T-helper 2 cell treated with Interferon-gamma antibody and Interleukin-4, amounts not matched to agents 5 μg/mL and 100 μg/mL, for 36 hours (primary cell): ENCODE data around the gene BCL2L15.

Source experiments
- DNase-seq: peaks from one replicate; pipeline ENCODE4 v3.0.0; 2021; ENCODE audit warnings: low spot score
- H3K27ac Mint-ChIP-seq: one replicate; pipeline ENCODE4 v1.8.0; 2021; ENCODE audit warnings: mild to moderate bottlenecking, mixed read lengths
- H3K27me3 Mint-ChIP-seq: one replicate; pipeline ENCODE4 v1.8.0; 2021; ENCODE audit warnings: low read depth, mixed read lengths
- H3K36me3 Mint-ChIP-seq: one replicate; pipeline ENCODE4 v1.8.0; 2021; ENCODE audit warnings: low read depth, mixed read lengths
- H3K4me1 Mint-ChIP-seq: one replicate; pipeline ENCODE4 v1.8.0; 2021; ENCODE audit warnings: low read depth, mixed read lengths
- H3K4me3 Mint-ChIP-seq: one replicate; pipeline ENCODE4 v1.8.0; 2022; ENCODE audit warnings: mild to moderate bottlenecking, moderate library complexity, mixed read lengths
- H3K9me3 Mint-ChIP-seq: one replicate; pipeline ENCODE4 v1.8.0; 2021; ENCODE audit warnings: mixed read lengths

The BCL2L15 gene

DNA sequence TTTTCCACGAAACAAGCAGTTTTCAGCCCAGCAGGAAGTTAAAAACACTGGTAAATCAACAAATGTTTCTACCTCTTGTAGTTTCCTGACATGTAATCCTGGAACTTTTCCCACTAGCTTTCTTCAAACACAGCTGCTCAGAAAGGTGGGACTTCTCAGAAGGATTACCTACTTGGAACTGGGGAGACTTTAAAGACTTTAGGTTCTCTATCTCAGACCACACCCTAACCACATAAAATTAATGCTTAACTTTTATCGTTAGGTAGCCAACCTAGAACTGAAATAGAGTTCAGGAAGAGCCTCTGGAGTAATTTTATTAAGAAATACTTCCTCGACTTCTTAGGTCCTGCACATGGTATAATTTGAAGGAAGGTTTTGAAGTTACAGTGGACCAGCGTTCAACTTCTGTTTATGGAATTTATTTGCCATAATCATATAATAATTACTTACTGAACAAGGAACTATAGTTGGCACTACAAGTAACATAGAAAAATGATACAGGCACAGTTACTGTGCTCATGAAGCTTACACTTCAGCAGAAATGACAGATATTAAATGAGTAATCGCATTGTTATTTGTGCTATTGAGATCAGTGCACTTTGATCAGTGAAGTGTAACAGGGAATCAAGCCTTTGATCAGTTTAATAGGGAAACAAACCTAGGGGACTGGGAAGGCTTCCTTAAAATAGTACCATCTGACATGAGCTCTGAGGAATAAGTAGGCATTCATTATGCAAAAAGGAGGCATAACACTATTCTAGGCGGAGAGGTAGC, at the start of gene BCL2L15:
TSS of gene BCL2L15 (minus strand) at position 180 of the 774 bp plus-strand sequence. CDS start 206 bp downstream, outside the sequence.
- Mint-ChIP-seq H3K4me3 (peak within 1 kb of the TSS; percentile 34), H3K27me3 (no peaks in the 10 kb centered on the region), H3K36me3 (peaks cover 5% of the 10 kb centered on the region)

GRCh38 chr1:113937146-113937545, 49.8 kb upstream of the BCL2L15 start:
- no peaks in the 10 kb centered on the region for H3K9me3 Mint-ChIP-seq
- peaks cover 52% of the 10 kb centered on the region for H3K36me3 Mint-ChIP-seq
- DNase-seq, result no peak
- peaks cover 76% of the 10 kb centered on the region for H3K4me1 Mint-ChIP-seq
- H3K27me3 Mint-ChIP-seq, result no peaks in the 10 kb centered on the region
- H3K4me3 Mint-ChIP-seq, result peak overlapping the region; percentile 21
- H3K27ac Mint-ChIP-seq, result peak overlapping the region; percentile 73

More for the DNA sequence above, at the start of gene BCL2L15:
- Mint-ChIP-seq H3K9me3 (no peaks in the 10 kb centered on the region), H3K4me1 (peaks cover 23% of the 10 kb centered on the region), H3K27ac (peak within 1 kb of the TSS; percentile 7)
- no peak for DNase-seq

- Mint-ChIP-seq H3K9me3 (no peaks in the 10 kb centered on the region), H3K4me1 (peaks cover 80% of the 10 kb centered on the region), H3K36me3 (peaks cover 44% of the 10 kb centered on the region), H3K27me3 (no peaks in the 10 kb centered on the region), H3K27ac (peak overlapping the region; percentile 22), H3K4me3 (no peak overlapping the region)
- no peak for DNase-seq
These were observed 48.6 kb upstream of the BCL2L15 start for GRCh38 chr1:113935970-113936369.

- Mint-ChIP-seq H3K9me3 (no peaks in the 10 kb centered on the region), H3K36me3 (peaks cover 39% of the 10 kb centered on the region), H3K27ac (no peak overlapping the region), H3K4me3 (no peak overlapping the region), H3K4me1 (peaks cover 78% of the 10 kb centered on the region), H3K27me3 (no peaks in the 10 kb centered on the region)
- DNase-seq, result no peak
These were observed 47.8 kb upstream of the BCL2L15 start for GRCh38 chr1:113935176-113935575.

DNA sequence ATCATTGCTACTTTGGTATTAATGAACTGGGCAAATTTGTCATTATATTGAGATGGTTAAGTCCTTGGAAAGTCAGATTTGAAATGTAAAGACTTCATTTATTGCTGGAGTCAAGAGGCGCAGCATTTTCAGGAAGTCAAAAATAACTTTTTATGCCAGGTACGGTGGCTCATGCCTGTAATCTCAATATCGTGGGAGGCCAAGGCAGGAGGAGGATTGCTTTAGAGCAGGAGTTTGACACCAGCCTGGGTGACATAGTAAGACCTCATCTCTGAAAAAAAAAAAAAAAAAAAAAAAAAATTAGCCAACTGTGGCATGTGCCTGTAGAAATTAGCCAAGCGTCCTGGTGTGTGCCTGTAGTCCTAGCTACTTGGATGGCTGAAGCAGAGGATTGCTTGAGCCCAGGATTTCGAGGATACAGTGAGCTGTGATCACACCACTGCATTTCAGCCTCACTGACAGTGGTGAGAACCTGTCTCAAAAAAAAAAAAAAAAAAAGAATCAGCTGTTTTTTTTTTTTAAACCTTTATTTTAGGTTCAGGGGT, 47.2 kb upstream of the BCL2L15 start:
- DNase-seq, result no peak
- H3K27me3 Mint-ChIP-seq, result no peaks in the 10 kb centered on the region
- H3K27ac Mint-ChIP-seq, result no peak overlapping the region
- H3K36me3 Mint-ChIP-seq, result peaks cover 37% of the 10 kb centered on the region
- peaks cover 73% of the 10 kb centered on the region for H3K4me1 Mint-ChIP-seq
- no peaks in the 10 kb centered on the region for H3K9me3 Mint-ChIP-seq
- H3K4me3 Mint-ChIP-seq, result peak overlapping the region; percentile 95

- peaks cover 68% of the 10 kb centered on the region for H3K4me1 Mint-ChIP-seq
- H3K36me3 Mint-ChIP-seq, result peaks cover 37% of the 10 kb centered on the region
- H3K27me3 Mint-ChIP-seq, result no peaks in the 10 kb centered on the region
- H3K9me3 Mint-ChIP-seq, result no peaks in the 10 kb centered on the region
- H3K27ac Mint-ChIP-seq, result peak overlapping the region; percentile 85
- no peak for DNase-seq
- peak overlapping the region; percentile 95 for H3K4me3 Mint-ChIP-seq
These were observed 46.6 kb upstream of the BCL2L15 start for GRCh38 chr1:113934006-113934405.

DNA sequence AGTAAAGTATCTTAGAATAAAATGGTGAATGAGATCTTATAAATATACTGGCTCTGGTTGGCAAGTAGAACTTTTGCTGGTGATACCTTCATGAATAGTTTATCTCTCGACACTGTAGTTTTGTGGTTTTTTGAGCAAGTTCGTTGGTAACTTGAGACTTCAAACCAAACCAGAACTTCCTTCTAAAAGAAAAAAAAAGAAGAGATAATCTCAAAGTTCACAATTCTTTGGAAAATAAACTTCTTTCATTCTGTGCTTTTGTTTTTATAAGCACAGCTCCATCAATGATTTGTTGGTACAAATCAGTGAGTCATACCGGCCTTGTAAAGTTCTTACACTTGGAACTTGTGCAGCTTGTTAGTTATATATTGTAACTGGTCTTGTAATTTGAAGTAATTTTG, 44.1 kb upstream of the BCL2L15 start:
- H3K36me3 Mint-ChIP-seq, result peaks cover 29% of the 10 kb centered on the region
- H3K27ac Mint-ChIP-seq, result peak overlapping the region; percentile 98
- H3K9me3 Mint-ChIP-seq, result no peaks in the 10 kb centered on the region
- H3K4me1 Mint-ChIP-seq, result peaks cover 62% of the 10 kb centered on the region
- no peaks in the 10 kb centered on the region for H3K27me3 Mint-ChIP-seq
- peak overlapping the region; percentile 95 for H3K4me3 Mint-ChIP-seq
- no peak for DNase-seq

DNA sequence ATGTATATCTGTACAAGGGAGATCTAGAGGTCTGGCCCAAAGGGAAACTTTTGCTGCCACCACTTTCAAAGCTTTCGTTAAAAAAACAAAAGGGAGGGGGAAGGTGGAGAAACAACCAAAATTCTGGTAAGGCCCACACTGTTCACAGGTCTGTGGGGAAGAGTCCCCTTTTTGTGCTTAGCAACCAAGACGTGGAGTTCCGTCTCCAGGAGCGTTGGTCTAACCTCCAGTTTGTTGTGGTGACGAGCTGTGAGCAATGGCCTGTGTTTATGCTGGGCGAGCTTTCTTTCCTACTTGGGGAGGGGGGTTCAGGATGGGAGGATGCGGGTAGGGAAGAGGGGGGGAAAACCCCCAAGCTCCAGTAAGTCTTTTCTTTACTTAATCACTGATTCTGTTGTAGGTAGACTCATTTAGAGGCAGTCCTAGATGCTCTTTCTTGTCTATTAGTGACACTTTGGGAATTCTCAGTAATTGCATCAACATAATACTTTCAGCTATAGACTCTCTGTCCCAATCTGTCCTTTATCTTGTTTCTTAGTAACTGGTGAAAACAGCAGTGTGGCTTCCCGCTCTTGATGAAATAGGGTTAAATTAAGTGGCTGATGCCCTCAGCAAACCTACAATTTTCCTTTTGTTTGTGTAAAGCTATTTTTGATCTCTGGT, 43.2 kb upstream of the BCL2L15 start:
- Mint-ChIP-seq H3K4me1 (peaks cover 58% of the 10 kb centered on the region), H3K9me3 (no peaks in the 10 kb centered on the region), H3K36me3 (peaks cover 27% of the 10 kb centered on the region)

DNA sequence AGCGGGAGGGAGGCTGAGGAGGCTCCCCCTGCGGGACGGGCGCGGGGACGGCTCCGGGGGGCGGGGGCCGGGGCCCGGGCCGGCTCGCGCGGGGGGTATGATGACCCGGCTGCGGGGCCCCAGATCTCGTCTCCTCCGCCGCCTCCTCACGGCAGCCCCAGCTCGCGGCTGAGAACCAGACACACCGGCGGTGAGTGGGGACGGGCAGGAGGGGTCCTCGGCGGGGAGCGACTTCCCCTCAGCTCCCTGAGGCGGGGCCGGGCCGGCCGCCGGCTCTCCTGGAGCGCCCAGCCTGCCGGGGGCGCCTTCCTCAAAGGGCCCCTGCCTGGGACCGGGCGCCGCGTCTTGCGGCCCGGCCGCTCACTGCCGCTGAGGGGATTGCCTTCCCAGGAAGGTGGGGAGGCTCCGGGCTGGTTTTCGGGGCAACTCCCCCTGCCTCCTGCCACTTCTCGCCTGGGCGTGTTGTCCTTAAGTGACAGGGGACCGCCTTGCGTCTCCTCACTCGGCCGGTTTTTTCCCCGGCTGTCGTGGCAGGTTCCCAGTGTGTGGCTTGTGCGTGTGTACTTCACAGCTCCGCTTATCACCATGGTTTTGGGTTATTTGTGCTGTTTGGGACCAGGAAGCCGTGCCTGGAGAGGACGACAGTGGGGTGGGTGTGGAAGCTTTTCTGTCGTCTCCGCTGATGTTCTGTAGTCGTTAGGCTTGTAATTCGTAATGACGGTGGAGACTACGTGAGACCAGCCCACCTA, 42.5 kb upstream of the BCL2L15 start:
- Mint-ChIP-seq H3K4me1 (peaks cover 52% of the 10 kb centered on the region), H3K27ac (peak overlapping the region; percentile 98), H3K36me3 (peaks cover 21% of the 10 kb centered on the region), H3K9me3 (no peaks in the 10 kb centered on the region), H3K4me3 (peak overlapping the region; percentile 95), H3K27me3 (no peaks in the 10 kb centered on the region)
- peak; percentile 55 for DNase-seq

More for the DNA sequence above, 43.2 kb upstream of the BCL2L15 start:
- Mint-ChIP-seq H3K4me3 (peak overlapping the region; percentile 95), H3K27ac (peak overlapping the region; percentile 98), H3K27me3 (no peaks in the 10 kb centered on the region)
- peak; percentile 83 for DNase-seq

DNA sequence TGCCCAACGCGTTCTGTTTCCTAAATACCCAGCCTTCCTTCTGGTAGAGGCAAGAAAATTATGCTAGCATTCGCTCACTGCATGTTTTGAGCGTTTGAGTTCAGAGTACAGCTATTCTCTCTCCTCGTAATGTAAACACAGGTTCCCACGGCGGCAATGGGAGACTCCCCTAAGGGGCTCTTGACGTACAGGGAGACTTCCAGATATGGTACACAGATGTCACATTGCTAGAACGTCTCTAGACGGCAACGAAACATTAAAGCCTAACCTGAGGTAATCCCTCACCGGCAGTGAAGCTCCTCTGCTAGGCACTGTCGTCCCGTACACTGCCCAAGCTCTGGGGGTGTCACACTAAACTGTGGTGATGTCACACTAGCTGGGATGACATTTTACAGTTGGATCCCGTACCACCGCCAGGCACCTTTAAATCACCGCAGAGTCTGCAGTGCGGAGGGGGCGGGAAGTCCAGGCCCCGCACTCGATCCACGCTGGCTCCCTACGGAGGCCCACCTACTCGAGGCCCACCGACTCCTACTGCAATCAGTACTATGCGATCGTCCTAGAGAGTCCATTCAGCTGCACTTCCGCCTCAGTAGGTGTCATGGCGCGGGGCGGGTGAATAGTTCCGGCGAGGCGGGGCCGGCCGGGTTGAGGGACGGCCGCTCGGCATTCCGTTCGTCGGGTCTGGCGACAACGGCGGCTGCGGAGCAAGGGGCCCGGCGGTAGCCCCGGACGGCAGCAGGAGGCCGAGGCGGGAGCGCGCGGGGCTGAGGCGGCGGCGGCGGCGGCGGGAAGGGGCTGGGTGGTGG, 41.8 kb upstream of the BCL2L15 start, which contains the start of gene HIPK1:
TSS of gene HIPK1 (plus strand) at position 384 of the 809 bp plus-strand sequence.
- Mint-ChIP-seq H3K4me1 (peaks cover 48% of the 10 kb centered on the region), H3K36me3 (peaks cover 18% of the 10 kb centered on the region), H3K4me3 (peak within 1 kb of the TSS; percentile 98), H3K9me3 (no peaks in the 10 kb centered on the region), H3K27me3 (peaks cover 3% of the 10 kb centered on the region), H3K27ac (peak within 1 kb of the TSS; percentile 100)
- DNase-seq, result peak; percentile 92

- Mint-ChIP-seq H3K36me3 (peaks cover 11% of the 10 kb centered on the region), H3K27ac (peak overlapping the region; percentile 100), H3K4me3 (peak overlapping the region; percentile 98), H3K4me1 (peaks cover 41% of the 10 kb centered on the region), H3K27me3 (peaks cover 5% of the 10 kb centered on the region), H3K9me3 (no peaks in the 10 kb centered on the region)
- no peak for DNase-seq
These were observed 41.0 kb upstream of the BCL2L15 start for GRCh38 chr1:113928187-113928930.

GRCh38 chr1:113924473-113924872, 37.1 kb upstream of the BCL2L15 start:
- no peak overlapping the region for H3K27ac Mint-ChIP-seq
- no peaks in the 10 kb centered on the region for H3K36me3 Mint-ChIP-seq
- peaks cover 10% of the 10 kb centered on the region for H3K27me3 Mint-ChIP-seq
- peaks cover 14% of the 10 kb centered on the region for H3K4me1 Mint-ChIP-seq
- DNase-seq, result no peak
- H3K4me3 Mint-ChIP-seq, result no peak overlapping the region
- no peaks in the 10 kb centered on the region for H3K9me3 Mint-ChIP-seq
